NOMO-1 treated with DMSO at 0.1 percent for 48 hours (cell line): Measurements from ENCODE around the gene TRUB2.

Experiments used
- DNase-seq: peaks from one replicate; lab custom pipeline; 2025; ENCODE audit not compliant: unreplicated experiment; lab: John Stamatoyannopoulos, UW

The TRUB2 gene, protein sequence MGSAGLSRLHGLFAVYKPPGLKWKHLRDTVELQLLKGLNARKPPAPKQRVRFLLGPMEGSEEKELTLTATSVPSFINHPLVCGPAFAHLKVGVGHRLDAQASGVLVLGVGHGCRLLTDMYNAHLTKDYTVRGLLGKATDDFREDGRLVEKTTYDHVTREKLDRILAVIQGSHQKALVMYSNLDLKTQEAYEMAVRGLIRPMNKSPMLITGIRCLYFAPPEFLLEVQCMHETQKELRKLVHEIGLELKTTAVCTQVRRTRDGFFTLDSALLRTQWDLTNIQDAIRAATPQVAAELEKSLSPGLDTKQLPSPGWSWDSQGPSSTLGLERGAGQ

DNA sequence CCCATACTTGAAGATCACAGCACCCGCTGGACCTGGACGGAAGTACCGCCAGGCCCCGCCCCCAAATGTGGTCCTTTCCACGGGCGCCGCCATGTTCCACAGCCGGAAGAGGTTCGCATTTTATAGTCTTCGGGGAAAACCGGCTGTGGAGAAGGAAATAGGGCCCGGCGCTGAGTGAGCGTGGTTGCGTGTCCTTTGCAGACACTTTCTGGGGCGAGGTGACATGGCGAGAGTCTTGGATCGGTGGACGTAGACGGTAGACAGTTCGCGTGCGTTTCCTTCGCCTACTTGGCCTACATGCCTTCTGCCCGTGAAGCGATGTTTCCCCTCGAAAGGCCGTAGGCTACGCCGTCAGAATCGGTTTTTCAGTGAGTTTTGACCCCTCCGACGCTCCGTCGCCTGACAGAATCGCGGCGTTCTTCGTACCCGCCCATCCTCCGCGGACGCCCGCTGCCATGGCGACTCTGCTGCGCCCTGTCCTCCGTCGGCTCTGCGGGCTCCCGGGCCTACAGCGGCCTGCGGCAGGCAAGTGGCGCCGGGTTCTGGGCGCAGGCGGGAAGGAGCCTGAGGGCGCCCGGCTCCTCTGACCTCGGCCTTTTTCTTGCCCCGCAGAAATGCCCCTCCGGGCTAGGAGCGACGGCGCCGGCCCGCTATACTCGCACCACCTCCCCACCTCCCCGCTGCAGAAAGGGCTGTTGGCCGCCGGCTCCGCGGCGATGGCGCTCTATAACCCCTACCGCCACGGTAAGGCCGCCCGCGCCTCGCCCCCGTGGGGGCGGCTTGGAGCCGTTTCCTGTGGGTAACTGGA is at the start of gene TRUB2, which contains the start of gene COQ4:
Gene TRUB2, minus strand, starts transcription at position 44 of the 808 bp plus-strand sequence. Its CDS starts 39 bp downstream, at position 5.
Gene COQ4, plus strand, starts transcription at position 436 of the 808 bp plus-strand sequence. Its CDS starts 20 bp downstream, at position 456.
- DNase-seq, result peak; percentile 96

DNA sequence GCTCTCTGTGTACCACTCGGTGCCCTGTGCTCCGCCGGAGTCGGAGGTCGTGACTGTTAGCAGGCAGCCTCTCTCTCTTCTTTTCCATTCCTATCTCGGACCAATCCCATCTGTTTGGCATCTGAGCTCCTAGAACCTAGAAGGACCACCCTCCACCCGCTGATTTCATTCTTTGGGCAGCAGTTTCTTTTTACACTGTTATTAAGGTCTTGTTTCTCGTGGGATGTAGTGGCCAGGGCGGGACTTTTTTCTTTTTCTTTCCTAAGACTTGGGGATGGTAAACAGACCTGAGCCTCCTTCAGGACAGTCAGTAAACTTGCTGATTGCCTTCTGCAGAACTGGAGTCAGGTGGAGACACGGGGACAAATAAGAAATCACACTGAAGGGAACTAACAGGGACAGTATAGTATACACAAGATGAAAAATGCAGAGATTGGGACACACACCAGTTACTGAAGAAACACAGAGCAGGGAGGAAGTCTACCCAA is 49.4 kb upstream of the TRUB2 start:
- DNase-seq, result no peak

DNA sequence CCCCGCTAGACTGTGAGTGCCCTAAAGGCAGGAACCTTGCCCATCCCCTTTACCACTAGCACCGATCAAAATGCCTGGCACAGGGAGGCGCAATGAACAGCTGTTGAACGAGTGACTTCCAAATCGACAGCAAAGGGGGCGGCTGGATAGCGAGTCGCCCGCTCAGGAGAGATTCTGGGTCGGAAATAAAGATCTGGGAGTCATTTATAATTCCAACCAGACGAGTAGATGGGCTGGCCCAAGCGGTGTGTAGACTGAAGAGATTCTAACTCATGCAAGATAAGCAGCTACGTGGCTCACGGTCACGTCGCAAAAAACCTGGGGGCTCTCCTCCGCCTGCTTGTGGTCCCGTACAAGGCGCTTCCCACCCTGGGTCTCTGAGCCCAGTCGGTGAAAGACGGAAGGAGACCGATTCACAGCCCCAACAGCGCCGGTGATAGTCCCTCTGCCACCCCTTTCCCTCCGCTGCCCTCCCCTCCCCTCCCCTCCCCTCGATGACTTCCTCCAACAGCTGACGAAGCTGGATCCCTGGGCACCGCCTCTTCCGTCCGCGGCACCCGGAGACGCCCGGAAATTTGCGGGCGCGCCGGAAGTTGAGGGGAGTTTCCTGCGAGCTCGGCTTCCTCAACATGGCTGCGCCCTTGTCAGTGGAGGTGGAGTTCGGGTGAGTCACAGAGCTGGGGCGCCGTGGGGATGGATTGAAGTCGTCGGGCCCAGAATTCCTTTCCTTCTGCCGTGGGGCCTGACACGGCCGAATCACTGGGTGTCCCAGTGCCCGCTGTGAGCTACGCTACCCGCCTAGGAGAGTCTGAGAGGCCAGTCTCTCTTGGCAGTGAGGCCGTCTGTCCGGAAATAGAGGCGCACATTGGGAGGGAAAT is 48.7 kb upstream of the TRUB2 start, which contains the start of gene URM1:
Gene URM1, plus strand, starts transcription at position 623 of the 878 bp plus-strand sequence. Its CDS starts 7 bp downstream, at position 630.
- DNase-seq, result peak; percentile 94

DNA sequence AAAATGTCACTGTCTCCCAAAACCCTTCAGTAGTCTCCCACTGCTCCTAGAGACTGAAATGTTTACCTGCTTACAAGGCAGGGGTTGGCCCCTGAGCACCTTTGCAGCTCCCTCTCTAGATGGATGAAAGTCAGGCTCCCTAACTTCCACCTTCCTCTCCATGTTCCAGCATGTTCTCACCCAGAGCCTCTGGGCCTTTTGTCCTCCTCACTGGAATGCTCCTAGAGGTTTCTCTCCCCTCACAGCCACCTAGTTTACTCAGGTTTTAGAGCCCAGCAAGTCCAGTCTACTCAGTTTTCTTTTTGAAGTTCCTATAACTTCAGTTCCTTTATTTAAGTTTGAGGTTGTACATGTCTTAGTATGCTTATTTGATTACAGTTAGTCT is 48.1 kb upstream of the TRUB2 start:
- no peak for DNase-seq

DNA sequence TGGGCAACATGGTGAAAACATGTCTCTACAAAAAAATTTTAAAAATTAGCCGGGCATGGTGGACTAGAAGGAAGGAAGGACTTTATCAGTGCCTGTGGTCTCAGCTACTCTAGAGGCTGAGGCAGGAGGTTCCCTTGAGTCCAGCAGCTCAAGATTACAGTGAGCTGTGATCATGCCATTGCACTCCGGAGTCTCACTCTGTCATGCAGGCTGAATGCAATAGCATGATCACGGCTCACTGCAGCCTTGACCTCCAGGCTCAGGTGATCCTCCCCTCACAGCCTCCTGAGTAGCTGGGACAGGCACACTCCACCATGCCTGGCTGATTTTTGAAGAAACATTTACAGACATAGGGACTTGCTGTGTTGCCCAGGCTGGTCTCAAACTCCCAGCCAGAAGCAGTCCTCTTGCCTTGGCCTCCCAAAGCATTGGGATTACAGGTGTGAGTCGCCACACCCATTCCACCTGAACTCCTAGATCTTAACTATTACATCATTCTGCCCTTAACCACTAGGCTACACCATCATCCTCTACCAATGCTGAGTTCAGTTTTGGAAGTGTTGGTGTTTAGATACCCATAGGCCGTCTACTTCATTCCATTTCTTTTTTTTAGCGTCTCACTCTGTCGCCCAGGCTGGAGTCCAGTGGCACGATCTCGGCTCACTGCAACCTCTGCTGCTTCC is 46.9 kb upstream of the TRUB2 start:
- DNase-seq, result no peak

DNA sequence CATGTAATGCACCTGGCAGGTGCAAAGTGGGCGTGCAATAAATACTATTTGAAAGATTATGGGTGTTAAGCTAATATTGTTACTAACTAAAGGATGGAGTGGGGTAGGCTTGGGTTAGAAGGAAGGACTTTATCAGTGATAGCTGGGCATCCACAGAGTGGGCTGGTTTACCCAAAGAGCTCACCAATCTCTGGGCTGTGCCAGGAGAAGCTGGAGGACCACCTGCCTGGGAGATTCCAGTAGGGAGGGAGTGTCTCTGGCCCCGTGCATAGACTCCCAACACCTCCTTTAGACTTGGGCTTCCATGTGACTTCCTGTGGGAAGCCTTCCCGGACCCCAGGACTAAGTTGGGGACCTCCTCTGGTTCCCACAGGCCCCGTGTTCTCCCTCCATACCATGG is 43.3 kb upstream of the TRUB2 start:
- DNase-seq, result no peak

DNA sequence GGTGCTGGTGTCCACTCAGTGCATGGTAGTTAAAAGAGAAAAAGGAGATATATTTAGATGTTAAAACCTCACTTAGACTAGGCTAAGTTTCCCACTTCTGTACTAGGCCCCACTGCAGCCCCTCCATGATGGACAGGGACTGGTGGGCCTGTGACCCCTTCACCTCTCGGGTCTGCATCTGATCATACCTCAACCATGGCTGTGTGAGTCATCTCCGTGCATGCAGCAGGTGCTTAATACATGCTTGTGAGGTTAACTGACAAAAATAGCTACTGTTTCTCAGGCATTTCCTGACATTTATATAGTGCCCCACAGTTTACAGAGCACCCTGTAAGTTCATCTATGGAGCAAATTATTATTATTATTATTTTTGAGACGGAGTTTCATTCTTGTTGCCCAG is 40.5 kb upstream of the TRUB2 start:
- DNase-seq, result no peak

DNA sequence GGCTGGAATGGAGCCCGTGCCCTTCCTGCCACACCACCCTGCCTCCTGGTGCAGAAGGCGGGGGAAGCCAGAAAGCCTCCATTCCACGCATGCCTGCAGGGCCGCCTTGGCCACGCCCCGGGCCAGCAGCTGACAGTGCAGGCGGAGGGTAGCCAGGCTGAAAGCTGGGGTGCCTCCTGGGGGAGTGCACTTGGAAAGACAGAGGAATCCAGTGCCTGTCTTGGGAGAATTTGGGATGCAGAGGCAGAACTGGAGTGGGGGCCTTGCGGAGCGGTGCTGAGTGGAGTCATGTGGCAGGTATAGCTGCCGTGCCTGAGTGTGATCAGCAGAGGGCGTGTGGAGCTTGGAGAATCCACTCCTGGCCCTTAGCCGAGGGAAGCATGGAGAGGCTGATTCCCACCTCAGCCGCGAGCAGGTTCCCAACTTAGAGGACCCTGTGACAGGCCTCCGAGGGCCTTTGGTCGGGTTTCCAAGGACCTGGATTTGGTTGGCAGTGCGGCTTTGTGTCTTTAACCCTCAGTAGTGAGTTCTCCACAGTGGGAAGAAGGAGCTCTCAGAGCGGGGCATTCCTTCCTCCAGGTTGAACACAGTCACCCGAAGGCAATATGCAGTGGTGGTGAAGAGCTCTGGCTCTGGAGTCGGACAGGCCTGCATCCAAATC is 39.9 kb upstream of the TRUB2 start:
- peak; percentile 24 for DNase-seq

DNA sequence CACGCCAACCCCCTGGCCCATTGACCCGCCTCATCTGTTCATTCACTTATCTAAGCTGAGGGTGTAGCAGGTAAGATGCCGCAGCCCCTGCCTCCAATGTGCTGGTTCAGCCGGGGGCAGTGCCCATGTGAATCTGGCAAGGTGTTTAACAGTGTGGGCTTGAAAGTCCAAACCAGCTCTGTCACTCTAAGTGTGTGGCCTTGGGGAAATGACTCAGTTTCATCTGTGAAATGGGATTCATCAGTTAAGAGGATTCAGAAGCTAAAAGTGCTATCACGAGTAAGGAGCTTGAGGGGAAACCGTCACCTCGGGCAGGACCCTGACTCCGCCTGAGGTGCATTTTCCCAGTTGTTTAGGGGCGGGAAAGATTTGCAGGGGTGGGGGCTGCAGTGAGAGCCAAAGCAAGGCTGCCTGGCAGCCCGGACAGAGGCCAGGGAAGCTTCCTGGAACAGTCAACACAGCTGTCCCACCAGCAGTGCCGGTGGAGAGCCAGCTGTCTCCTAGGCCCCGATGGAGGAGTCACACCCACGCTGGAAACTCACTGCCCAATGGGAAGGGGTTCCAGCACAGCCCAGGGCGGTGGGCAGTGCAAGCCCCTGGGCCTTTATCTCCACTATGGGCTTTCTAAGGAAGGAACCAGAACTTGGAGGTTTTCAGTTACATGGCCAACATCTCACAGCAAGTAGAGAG is 39.2 kb upstream of the TRUB2 start:
- no peak for DNase-seq

DNA sequence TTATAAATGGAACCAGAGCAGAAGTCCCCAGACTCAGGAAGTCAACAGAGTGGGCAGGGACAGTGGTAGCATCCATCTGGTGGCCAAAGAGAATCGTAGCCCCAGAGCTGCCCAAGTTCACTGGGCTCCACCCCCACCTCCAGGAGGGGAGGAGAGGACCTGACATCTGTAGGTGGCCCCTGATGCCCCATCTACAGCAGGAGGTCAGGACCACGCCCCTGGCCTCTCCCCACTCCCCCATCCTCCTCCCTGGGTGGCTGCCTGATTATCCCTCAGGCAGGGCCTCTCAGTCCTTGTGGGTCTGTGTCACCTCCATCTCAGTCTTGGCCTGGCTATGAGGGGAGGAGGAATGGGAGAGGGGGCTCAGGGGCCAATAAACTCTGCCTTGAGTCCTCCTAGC is 38.6 kb upstream of the TRUB2 start:
- DNase-seq, result no peak

DNA sequence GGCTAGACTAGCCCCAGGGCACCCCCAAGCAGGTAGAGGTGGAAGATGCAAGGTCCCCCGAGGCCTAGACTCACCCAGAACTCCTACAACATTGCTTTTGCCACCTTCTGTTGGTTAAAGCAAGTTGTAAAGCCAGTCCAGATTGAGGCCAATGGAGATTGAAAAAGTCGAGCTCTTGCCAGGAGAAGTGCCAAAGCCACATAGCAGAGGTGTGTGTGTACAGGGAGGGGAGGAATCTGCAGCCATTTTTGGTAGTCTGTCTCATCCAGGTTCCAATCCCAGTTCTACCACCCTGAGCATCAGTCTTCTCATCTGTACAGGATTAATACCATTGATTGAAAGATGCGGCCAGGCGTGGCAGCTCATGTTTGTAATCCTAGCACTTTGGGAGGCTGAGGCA is 36.6 kb upstream of the TRUB2 start:
- DNase-seq, result no peak

DNA sequence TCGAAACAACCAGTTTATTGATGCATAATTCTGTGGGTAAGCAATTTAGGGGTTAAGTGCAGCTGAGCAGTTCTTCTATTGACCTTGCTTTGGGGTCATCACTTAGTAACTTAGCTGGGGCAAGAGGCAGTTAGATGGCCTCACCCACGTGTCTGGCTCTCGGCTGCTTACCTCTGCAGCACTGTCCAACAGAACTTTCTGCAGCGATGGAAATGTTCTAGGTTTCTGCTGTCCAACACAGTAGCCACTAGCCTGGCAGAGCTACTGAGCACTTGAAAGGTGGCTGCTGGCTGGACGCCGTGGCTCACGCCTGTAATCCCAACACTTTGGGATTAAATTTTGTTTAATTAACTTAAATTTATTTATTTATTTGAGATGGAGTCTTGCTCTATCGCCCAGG is 35.8 kb upstream of the TRUB2 start:
- no peak for DNase-seq

DNA sequence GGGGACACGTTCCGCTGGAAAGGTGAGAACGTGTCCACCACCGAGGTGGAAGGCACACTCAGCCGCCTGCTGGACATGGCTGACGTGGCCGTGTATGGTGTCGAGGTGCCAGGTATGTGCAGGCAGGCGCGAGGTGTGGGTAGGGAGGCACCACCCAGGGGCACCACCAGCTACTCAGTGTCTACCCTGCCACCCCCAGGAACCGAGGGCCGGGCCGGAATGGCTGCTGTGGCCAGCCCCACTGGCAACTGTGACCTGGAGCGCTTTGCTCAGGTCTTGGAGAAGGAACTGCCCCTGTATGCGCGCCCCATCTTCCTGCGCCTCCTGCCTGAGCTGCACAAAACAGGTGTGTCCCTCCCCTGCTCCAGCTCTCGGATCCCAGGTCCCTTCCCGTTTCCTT is 33.2 kb upstream of the TRUB2 start:
- DNase-seq, result no peak

DNA sequence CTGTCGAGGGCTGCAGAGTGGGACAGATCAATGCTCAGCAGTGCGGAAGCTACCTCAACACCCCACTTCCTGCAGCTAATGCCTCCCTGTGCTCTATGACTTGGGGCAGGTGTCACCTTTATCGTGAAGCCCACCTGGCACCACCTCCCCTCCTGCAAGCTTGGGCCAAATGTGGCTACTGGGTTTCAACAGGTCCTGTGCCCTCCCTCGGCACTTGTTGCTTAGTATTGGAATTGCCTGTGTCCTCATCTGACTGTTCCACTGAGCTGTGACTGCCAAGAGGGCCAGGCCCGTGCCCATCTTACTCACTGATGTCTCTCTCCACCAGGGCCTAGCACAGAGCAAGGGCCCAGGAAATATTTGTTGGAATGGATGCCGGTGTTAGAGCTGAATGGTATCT is 27.5 kb upstream of the TRUB2 start:
- DNase-seq, result no peak

DNA sequence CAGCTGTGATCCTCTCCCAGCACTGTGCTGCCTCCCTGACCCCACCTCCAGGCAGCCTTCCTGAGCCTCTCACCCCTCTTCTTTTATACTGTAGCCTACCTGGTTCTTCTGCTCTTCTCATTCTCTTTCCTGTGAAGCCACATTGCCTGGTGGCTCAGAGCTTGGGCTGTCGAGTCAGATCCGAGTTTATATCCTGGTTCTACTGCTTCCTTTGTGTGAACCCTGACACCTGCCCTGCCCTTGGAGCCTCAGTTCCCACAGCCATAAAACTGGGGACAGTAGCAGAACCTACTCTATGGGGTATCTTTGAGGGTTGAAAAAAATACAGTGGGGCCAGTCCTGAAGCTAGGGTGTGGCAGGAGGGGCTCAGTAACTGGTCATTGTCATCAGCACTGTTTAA is 26.9 kb upstream of the TRUB2 start:
- no peak for DNase-seq

DNA sequence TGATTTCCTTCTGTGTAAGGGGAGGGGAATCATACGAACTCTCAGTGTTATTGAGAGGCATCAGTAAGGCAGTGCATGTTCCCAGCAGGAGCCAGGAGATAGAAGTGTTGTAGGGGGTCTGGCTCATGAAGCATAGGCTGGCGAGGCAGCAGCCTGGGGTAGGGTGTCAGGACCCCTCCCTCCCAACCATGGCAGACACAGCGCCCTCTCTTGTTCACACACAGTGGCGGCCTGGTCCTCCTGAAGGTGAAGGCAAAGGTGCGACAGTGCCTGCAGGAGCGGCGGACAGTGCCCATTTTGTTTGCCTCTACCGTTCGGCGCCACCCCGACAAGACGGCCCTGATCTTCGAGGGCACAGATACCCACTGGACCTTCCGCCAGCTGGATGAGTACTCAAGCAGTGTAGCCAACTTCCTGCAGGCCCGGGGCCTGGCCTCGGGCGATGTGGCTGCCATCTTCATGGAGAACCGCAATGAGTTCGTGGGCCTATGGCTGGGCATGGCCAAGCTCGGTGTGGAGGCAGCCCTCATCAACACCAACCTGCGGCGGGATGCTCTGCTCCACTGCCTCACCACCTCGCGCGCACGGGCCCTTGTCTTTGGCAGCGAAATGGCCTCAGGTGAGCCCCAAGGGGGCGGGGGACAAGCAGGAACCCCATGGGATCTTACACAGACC is 22.8 kb upstream of the TRUB2 start:
- DNase-seq, result no peak

DNA sequence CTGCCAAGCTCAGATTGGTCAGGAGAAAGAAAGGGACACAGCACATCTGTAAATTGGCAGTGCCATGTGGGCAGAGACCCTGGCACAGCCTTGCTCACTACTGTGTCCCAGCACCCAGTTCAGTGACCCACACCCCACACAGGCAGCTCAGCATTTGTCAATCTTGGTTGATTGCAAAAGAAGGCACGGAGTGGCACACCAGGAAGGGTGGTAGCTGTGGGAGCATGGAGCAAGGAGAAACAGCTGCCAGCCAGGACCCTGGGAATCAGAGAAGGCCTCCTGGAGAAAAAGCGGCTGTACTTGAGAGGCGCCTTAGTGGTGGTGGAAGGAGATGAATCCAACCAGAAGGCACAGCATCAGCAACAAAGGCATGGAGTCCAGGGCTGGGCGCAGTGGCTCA is 21.6 kb upstream of the TRUB2 start:
- no peak for DNase-seq

DNA sequence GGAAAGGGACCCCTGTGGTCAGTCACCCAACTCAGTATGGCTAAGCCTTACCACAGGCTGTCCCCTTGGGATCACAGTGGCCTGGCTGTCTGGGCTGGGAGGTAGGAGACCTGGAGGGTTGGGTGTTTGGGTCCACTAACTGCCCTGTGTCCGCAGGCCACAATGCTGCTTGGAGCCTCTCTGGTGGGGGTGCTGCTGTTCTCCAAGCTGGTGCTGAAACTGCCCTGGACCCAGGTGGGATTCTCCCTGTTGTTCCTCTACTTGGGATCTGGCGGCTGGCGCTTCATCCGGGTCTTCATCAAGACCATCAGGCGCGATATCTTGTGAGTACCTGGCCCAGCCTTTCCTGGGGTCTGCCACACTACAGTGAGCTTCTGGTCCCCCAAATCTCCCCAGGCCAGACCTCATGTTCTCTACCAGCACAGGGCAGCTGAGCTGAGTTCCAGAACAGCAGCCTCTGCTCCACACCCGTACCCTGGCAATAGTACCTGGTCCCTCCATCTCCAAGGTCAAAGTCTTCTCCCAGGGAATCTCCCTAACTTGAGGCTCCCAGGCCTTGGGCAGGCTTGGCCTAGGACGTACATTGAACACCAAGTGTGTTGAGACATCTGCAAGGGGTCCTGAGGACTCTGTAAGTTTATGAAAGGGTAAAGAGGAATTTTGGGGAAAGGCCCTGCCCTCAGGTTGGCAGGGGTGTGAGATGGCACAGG is 20.9 kb upstream of the TRUB2 start:
- no peak for DNase-seq
